HepG2 (cell line): ENCODE data around the gene SSTR5. TPM values are rescaled to one million over a fixed set of nuclear protein-coding genes. Genes with fewer than 3 reads are reported as not detected.
A peak's percentile ranks its signal among the peaks of the same experiment; 100 is the strongest.

Experiments
- CCAR2 ChIP-seq: fragments of 200-400 bp; formaldehyde crosslinking; optimal IDR thresholded peaks from 2 replicates; pipeline ENCODE3; 2018; ENCODE audit warnings: low read depth, mild to moderate bottlenecking, low read length, moderate library complexity
- DPF2 ChIP-seq: sonication (generic); formaldehyde crosslinking; IDR thresholded peaks from 2 replicates; pipeline ENCODE4 v1.4.0; 2020; ENCODE audit warnings: mild to moderate bottlenecking, low read depth, missing genetic modification reagents, borderline replicate concordance
- FOXK2 ChIP-seq: fragments of 450-650 bp; IDR thresholded peaks from 2 replicates; pipeline ENCODE4 v1.6.1; 2016
- KDM1A ChIP-seq: IDR thresholded peaks from 2 replicates; pipeline ENCODE4 v1.6.1; 2016; ENCODE audit warnings: missing compliant biosample characterization
- NFATC3 ChIP-seq: sonication (generic); formaldehyde crosslinking; IDR thresholded peaks from 2 replicates; pipeline ENCODE4 v1.5.1; 2020; ENCODE audit warnings: mild to moderate bottlenecking, missing genetic modification reagents
- NFE2L1 ChIP-seq: sonication (generic); formaldehyde crosslinking; IDR thresholded peaks from 2 replicates; pipeline ENCODE4 v1.4.0; 2020; ENCODE audit warnings: missing genetic modification reagents, mild to moderate bottlenecking, borderline replicate concordance
- SIX1 ChIP-seq: sonication (generic); formaldehyde crosslinking; IDR thresholded peaks from 2 replicates; pipeline ENCODE4 v1.4.0; 2020; ENCODE audit warnings: missing genetic modification reagents, borderline replicate concordance
- TEAD2 ChIP-seq: sonication (generic); formaldehyde crosslinking; IDR thresholded peaks from 2 replicates; pipeline ENCODE4 v1.9.0; 2021; ENCODE audit warnings: missing genetic modification reagents
- ZNF484 ChIP-seq: sonication (generic); formaldehyde crosslinking; IDR thresholded peaks from 2 replicates; pipeline ENCODE4 v1.5.1; 2020; ENCODE audit warnings: mild to moderate bottlenecking, low read depth, missing genetic modification reagents, borderline replicate concordance
- ZNF674 ChIP-seq: sonication (generic); formaldehyde crosslinking; IDR thresholded peaks from 2 replicates; pipeline ENCODE4 v1.5.0; 2020; ENCODE audit warnings: low read depth, mild to moderate bottlenecking, missing genetic modification reagents
- ZNF7 ChIP-seq: IDR thresholded peaks from 2 replicates; pipeline ENCODE4 v1.6.1; 2016; ENCODE audit warnings: missing biosample characterization, missing genetic modification reagents
- ZNF737 ChIP-seq: sonication (generic); formaldehyde crosslinking; IDR thresholded peaks from 2 replicates; pipeline ENCODE4 v1.5.0; 2020; ENCODE audit warnings: missing genetic modification reagents, mild to moderate bottlenecking, borderline replicate concordance
- ZNF776 ChIP-seq: sonication (generic); formaldehyde crosslinking; IDR thresholded peaks from 2 replicates; pipeline ENCODE4 v1.4.0; 2020; ENCODE audit warnings: mild to moderate bottlenecking, missing genetic modification reagents
- polyA plus RNA-seq, 8 experiments: library from polyadenylated mRNA; depleted of rRNA in 3 of 8; stranded (reverse) in 7 of 8; unstranded in 1 of 8; fragments of >200 nt; fragmentation: Illumina TruSeq in 4 of 8; extraction: Trizol in 4 of 8; gene quantifications; 2 replicates each; pipeline versions ENCODE4 v1.2.1 to v1.2.3, GENCODE V29; 2011 to 2016; ENCODE audit warnings: low read depth in 4 of 8, missing spikeins in 1 of 8, mixed read lengths in 1 of 8; ENCODE audit not compliant: insufficient read depth in 1 of 8
- total RNA-seq, 5 experiments: library from RNA; depleted of rRNA; stranded (reverse); fragments of >200 nt; fragmentation: Illumina TruSeq; extraction: Trizol; gene quantifications; 2 replicates each; pipeline ENCODE4 v1.2.3, GENCODE V29; 2016; ENCODE audit warnings: low read depth in 1 of 5
- TF ChIP-seq, protein P1 (sequence below): sonication (generic); formaldehyde crosslinking; IDR thresholded peaks from 2 replicates; pipeline ENCODE4 v1.5.1; 2020; ENCODE audit warnings: missing genetic modification reagents, mild to moderate bottlenecking, borderline replicate concordance
- TF ChIP-seq, protein P2 (sequence below): sonication (generic); formaldehyde crosslinking; IDR thresholded peaks from 2 replicates; pipeline ENCODE4 v1.9.0; 2022; ENCODE audit warnings: missing genetic modification reagents, mild to moderate bottlenecking, borderline replicate concordance
- TF ChIP-seq, protein P3 (sequence below): sonication (generic); formaldehyde crosslinking; IDR thresholded peaks from 2 replicates; pipeline ENCODE4 v1.4.0; 2020; ENCODE audit warnings: missing genetic modification reagents, borderline replicate concordance
- TF ChIP-seq, protein P4 (sequence below): sonication (generic); formaldehyde crosslinking; IDR thresholded peaks from 2 replicates; pipeline ENCODE4 v1.5.1; 2020; ENCODE audit warnings: mild to moderate bottlenecking, missing genetic modification reagents, borderline replicate concordance

Gene SSTR5
- total and polyA plus RNA-seq, 2 of the 13 experiments (the other 11 are each of a cell fraction or from before 2014, with no cell fraction given), result 0.20 to 0.49 TPM

DNA sequence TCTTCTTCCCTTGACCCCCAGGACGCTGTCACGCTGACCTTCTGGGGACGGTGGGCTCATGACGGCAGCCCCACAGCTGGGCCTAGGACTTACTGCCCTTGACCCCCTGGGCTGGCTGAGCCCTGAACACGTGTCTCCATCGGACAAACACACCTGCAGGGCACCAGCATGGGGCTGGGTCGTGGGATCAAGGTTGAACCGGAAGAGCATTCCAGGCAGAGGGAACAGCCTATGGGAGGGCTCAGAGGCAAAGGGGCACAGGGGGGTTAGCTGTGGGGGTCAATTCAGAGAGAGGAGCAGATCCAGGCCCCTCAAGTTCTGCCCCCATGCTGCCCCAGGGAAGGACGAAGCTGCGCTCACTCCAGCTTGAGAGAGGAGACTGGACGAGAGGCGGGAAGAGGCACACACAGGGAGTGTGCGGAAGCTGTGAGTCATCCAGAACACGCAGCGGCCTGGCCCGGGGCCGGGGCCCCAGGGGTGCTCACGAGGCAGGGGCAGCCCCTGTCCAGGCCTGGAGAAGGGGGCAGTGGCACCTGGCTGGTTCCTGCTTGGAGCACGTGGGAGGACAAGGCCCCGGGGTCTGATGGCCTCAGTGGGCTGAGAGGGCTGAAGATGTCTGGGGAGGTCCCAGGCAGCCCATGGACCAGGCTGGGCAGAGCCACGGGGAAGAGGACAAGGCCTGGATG is 9.9 kb downstream of the SSTR5 start (continued):
- TF ChIP-seq, protein P1, sequence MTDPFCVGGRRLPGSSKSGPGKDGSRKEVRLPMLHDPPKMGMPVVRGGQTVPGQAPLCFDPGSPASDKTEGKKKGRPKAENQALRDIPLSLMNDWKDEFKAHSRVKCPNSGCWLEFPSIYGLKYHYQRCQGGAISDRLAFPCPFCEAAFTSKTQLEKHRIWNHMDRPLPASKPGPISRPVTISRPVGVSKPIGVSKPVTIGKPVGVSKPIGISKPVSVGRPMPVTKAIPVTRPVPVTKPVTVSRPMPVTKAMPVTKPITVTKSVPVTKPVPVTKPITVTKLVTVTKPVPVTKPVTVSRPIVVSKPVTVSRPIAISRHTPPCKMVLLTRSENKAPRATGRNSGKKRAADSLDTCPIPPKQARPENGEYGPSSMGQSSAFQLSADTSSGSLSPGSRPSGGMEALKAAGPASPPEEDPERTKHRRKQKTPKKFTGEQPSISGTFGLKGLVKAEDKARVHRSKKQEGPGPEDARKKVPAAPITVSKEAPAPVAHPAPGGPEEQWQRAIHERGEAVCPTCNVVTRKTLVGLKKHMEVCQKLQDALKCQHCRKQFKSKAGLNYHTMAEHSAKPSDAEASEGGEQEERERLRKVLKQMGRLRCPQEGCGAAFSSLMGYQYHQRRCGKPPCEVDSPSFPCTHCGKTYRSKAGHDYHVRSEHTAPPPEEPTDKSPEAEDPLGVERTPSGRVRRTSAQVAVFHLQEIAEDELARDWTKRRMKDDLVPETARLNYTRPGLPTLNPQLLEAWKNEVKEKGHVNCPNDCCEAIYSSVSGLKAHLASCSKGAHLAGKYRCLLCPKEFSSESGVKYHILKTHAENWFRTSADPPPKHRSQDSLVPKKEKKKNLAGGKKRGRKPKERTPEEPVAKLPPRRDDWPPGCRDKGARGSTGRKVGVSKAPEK (CRISPR knock-in tag), result no peak
- TF ChIP-seq TEAD2 (CRISPR knock-in tag), result peak; percentile 90; the same call in 1 of the 2 replicates
- peak; percentile 35; the same call in 1 of the 2 replicates for TF ChIP-seq DPF2
- TF ChIP-seq SIX1 (CRISPR knock-in tag), result peak; percentile 23; the same call in 1 of the 2 replicates
- peak; percentile 97 for TF ChIP-seq KDM1A
- TF ChIP-seq ZNF7 (CRISPR knock-in tag), result no peak
- no peak for TF ChIP-seq FOXK2
- TF ChIP-seq, protein P2, sequence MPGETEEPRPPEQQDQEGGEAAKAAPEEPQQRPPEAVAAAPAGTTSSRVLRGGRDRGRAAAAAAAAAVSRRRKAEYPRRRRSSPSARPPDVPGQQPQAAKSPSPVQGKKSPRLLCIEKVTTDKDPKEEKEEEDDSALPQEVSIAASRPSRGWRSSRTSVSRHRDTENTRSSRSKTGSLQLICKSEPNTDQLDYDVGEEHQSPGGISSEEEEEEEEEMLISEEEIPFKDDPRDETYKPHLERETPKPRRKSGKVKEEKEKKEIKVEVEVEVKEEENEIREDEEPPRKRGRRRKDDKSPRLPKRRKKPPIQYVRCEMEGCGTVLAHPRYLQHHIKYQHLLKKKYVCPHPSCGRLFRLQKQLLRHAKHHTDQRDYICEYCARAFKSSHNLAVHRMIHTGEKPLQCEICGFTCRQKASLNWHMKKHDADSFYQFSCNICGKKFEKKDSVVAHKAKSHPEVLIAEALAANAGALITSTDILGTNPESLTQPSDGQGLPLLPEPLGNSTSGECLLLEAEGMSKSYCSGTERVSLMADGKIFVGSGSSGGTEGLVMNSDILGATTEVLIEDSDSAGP (CRISPR knock-in tag), result peak; percentile 81
- peak; percentile 87; the same call in 1 of the 2 replicates for TF ChIP-seq ZNF776 (CRISPR knock-in tag)
- no peak for TF ChIP-seq ZNF674
- no peak for TF ChIP-seq CCAR2
- TF ChIP-seq NFE2L1, result 0 out of 2 replicates have a peak, but pooled peaks have one; percentile 28
- peak; percentile 96; the same call in 1 of the 2 replicates for TF ChIP-seq ZNF737 (CRISPR knock-in tag)
- TF ChIP-seq ZNF484, result 0 out of 2 replicates have a peak, but pooled peaks have one; percentile 24
- TF ChIP-seq, protein P3, sequence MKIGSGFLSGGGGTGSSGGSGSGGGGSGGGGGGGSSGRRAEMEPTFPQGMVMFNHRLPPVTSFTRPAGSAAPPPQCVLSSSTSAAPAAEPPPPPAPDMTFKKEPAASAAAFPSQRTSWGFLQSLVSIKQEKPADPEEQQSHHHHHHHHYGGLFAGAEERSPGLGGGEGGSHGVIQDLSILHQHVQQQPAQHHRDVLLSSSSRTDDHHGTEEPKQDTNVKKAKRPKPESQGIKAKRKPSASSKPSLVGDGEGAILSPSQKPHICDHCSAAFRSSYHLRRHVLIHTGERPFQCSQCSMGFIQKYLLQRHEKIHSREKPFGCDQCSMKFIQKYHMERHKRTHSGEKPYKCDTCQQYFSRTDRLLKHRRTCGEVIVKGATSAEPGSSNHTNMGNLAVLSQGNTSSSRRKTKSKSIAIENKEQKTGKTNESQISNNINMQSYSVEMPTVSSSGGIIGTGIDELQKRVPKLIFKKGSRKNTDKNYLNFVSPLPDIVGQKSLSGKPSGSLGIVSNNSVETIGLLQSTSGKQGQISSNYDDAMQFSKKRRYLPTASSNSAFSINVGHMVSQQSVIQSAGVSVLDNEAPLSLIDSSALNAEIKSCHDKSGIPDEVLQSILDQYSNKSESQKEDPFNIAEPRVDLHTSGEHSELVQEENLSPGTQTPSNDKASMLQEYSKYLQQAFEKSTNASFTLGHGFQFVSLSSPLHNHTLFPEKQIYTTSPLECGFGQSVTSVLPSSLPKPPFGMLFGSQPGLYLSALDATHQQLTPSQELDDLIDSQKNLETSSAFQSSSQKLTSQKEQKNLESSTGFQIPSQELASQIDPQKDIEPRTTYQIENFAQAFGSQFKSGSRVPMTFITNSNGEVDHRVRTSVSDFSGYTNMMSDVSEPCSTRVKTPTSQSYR (CRISPR knock-in tag), result peak; percentile 67
- TF ChIP-seq, protein P4, sequence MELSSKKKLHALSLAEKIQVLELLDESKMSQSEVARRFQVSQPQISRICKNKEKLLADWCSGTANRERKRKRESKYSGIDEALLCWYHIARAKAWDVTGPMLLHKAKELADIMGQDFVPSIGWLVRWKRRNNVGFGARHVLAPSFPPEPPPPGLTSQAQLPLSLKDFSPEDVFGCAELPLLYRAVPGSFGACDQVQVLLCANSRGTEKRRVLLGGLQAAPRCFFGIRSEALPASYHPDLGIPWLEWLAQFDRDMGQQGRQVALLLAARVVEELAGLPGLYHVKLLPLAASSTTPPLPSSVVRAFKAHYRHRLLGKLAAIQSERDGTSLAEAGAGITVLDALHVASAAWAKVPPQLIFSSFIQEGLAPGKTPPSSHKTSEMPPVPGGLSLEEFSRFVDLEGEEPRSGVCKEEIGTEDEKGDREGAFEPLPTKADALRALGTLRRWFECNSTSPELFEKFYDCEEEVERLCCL (CRISPR knock-in tag), result no peak; the same call in 1 of the 2 replicates
- TF ChIP-seq NFATC3 (CRISPR knock-in tag), result peak; percentile 80; the same call in 1 of the 2 replicates
